ENCODE results near the gene SCRN2. TPM values are rescaled to one million over a fixed set of nuclear protein-coding genes. Genes with fewer than 3 reads are reported as not detected.

Gene SCRN2
- total and polyA plus RNA-seq, 2 experiments from 2014 or later: 40.6 to 45.5 TPM

GRCh38 chr17:47882695-47883588, 41.9 kb upstream of the SCRN2 start:
- no peak for TF ChIP-seq ZNF114 (CRISPR knock-in tag; IDR thresholded peaks at IDR 0.05)
- TF ChIP-seq, protein P1, sequence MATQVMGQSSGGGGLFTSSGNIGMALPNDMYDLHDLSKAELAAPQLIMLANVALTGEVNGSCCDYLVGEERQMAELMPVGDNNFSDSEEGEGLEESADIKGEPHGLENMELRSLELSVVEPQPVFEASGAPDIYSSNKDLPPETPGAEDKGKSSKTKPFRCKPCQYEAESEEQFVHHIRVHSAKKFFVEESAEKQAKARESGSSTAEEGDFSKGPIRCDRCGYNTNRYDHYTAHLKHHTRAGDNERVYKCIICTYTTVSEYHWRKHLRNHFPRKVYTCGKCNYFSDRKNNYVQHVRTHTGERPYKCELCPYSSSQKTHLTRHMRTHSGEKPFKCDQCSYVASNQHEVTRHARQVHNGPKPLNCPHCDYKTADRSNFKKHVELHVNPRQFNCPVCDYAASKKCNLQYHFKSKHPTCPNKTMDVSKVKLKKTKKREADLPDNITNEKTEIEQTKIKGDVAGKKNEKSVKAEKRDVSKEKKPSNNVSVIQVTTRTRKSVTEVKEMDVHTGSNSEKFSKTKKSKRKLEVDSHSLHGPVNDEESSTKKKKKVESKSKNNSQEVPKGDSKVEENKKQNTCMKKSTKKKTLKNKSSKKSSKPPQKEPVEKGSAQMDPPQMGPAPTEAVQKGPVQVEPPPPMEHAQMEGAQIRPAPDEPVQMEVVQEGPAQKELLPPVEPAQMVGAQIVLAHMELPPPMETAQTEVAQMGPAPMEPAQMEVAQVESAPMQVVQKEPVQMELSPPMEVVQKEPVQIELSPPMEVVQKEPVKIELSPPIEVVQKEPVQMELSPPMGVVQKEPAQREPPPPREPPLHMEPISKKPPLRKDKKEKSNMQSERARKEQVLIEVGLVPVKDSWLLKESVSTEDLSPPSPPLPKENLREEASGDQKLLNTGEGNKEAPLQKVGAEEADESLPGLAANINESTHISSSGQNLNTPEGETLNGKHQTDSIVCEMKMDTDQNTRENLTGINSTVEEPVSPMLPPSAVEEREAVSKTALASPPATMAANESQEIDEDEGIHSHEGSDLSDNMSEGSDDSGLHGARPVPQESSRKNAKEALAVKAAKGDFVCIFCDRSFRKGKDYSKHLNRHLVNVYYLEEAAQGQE (IDR thresholded peaks at IDR 0.05; ENCODE audit: unreplicated experiment): no peak
- no peak for TF ChIP-seq ZNF331 (CRISPR knock-in tag; IDR thresholded peaks at IDR 0.05; ENCODE audit: low read depth)
- no peak for TF ChIP-seq STAT1 (IDR thresholded peaks at IDR 0.05; ENCODE audit: unreplicated experiment)
- TF ChIP-seq JUNB (IDR thresholded peaks at IDR 0.05; ENCODE audit: unreplicated experiment): no peak
- TF ChIP-seq, protein P2, sequence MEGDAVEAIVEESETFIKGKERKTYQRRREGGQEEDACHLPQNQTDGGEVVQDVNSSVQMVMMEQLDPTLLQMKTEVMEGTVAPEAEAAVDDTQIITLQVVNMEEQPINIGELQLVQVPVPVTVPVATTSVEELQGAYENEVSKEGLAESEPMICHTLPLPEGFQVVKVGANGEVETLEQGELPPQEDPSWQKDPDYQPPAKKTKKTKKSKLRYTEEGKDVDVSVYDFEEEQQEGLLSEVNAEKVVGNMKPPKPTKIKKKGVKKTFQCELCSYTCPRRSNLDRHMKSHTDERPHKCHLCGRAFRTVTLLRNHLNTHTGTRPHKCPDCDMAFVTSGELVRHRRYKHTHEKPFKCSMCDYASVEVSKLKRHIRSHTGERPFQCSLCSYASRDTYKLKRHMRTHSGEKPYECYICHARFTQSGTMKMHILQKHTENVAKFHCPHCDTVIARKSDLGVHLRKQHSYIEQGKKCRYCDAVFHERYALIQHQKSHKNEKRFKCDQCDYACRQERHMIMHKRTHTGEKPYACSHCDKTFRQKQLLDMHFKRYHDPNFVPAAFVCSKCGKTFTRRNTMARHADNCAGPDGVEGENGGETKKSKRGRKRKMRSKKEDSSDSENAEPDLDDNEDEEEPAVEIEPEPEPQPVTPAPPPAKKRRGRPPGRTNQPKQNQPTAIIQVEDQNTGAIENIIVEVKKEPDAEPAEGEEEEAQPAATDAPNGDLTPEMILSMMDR (conservative IDR thresholded peaks at IDR 0.05; ENCODE audit: low read depth in 2 of 2): no peak
- TF ChIP-seq EZH2phosphoT487 (IDR thresholded peaks at IDR 0.05; ENCODE audit: unreplicated experiment): no peak
- no peak for TF ChIP-seq POLR2AphosphoS5 (IDR thresholded peaks at IDR 0.05; ENCODE audit: low read depth)
- no peak for TF ChIP-seq ETS1 (IDR thresholded peaks at IDR 0.05)
- TF ChIP-seq EZH2 (IDR thresholded peaks at IDR 0.05; ENCODE audit: low read depth, unreplicated experiment): no peak
- no peak for TF ChIP-seq NANOG (IDR thresholded peaks at IDR 0.05; ENCODE audit: borderline replicate concordance)
- no peak for TF ChIP-seq CREB1 (CRISPR knock-in tag; IDR thresholded peaks at IDR 0.05; ENCODE audit: low read depth)
- ATAC-seq (no peak), DNase-seq (ENCODE audit: low spot score) (no peak)
- H3K27ac ChIP-seq (ENCODE audit: low read depth): no peak overlapping the region
- no peak overlapping the region for H3K27ac Mint-ChIP-seq
- H3K4me1 ChIP-seq (ENCODE audit: insufficient read depth): peaks cover 23% of the 10 kb centered on the region
- no peaks in the 10 kb centered on the region for H3K9me2 ChIP-seq (ENCODE audit: insufficient read depth)
- peaks cover 20% of the 10 kb centered on the region for H3K27me3 Mint-ChIP-seq (ENCODE audit: insufficient read depth, low read depth, poor library complexity)
- H3K4me2 ChIP-seq: no peak overlapping the region
- H3F3A ChIP-seq (replicated peaks; ENCODE audit: low read depth): 0 out of 2 replicates have a peak, but pooled peaks cover 4% of the 10 kb centered on the region
- no peak overlapping the region for H3K4me3 Mint-ChIP-seq
- H3K27me3 ChIP-seq (ENCODE audit: insufficient read depth): no peaks in the 10 kb centered on the region
- no peaks in the 10 kb centered on the region for H4K20me1 ChIP-seq (replicated peaks; ENCODE audit: insufficient read depth)
- H3K36me3 Mint-ChIP-seq (ENCODE audit: low read depth): no peaks in the 10 kb centered on the region
- no peak overlapping the region for H3K4me3 ChIP-seq
- H3K79me2 ChIP-seq (replicated peaks; ENCODE audit: insufficient read depth): no peaks in the 10 kb centered on the region
- no peaks in the 10 kb centered on the region for H3K36me3 ChIP-seq (ENCODE audit: insufficient read depth)
- H3K9me3 Mint-ChIP-seq: no peaks in the 10 kb centered on the region
- peaks cover 33% of the 10 kb centered on the region for H3K4me1 Mint-ChIP-seq
- no peak overlapping the region for H2AFZ ChIP-seq
